ENCODE results near the gene PYROXD2. TPM values are rescaled to one million over a fixed set of nuclear protein-coding genes. Genes with fewer than 3 reads are reported as not detected.

The PYROXD2 gene
- 5.6 and 26.7 TPM in 2 replicates for total RNA-seq

DNA sequence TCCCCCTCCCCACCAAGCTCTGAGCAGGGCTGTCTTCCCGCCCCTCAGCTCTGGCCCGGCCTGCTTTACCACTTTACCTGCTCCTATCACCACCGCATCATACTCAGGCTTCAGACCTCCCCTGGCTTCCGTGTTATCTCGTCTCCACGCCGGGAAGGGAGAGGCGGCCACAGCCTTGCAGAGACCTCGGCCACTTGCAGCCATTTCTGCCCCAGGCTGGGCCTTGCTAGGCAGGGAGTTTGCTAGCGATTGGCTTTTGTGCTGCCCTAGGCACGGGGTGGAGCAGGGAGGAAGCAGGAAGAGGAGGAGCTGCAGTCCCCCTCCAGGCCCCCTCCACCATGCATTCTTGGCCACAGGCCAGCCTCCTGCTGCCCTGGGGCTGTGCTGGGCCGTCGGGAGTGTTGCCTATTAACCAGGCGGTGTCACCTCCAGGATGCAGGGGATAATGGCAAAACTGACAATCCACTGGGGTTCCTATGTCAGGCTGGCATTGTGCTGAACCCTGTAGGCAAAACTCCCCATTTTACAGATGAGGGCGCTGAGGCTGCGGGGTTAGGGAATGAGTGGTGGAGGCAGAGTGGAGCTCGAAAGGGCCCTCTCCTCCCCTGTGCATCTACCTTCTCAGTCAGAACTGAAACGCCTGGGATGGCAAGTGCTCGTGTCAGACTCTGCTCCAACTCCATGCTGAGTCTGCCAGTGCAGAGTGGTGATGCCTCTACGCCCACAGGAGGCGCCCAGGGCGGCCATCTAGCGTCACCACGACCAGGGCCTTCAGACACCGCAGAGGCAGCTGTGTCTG lies at the start of gene PYROXD2:
Gene PYROXD2, minus strand, starts transcription at position 251 of the 799 bp plus-strand sequence. Its CDS starts 47 bp downstream, at position 204.

DNA sequence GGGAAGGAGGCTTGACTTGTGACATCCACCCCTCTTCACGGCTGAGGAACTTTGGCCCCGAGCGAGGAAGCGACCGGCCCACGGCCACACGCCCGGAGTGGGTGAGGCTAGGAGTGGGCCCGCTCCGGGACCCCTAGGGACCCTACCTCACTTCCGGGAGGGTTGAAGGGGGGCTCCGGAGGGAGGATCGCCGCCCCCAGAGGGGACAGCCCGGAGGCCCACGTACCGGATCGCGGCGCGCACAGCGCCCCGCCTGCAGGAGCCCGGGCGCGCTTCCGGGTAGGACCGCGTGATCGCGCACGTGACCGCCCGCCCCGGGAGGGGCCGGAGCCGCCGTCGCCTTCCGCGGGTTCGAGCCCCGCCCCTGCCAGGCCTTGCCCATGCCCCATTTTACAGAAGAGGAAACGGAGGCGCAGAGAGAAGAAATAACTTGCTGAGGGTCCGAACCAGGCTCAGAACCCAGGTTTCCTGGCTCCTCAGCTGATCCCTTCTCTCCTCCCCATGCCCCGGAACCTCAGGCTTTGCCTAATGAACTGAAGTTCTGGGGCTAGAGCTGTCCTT lies 31.8 kb upstream of the PYROXD2 start, which contains the start of gene HPS1:
Gene HPS1, minus strand, starts transcription at position 275 of the 561 bp plus-strand sequence. CDS start 3,695 bp downstream, outside the sequence.

Other genes starting within 250 kb of the PYROXD2 start
- gene LOXL4, start 147.0 kb downstream of the PYROXD2 start, total RNA-seq: 39.8 and 129 TPM in 2 replicates
- gene HPS1, start 31.8 kb upstream of the PYROXD2 start, total RNA-seq: 25.1 and 36.5 TPM in 2 replicates